HCT116 (cell line): Measurements from ENCODE around the gene ST7.

Source experiments
- EZH2 ChIP-seq: fragments of 200-600 bp; sonication (generic); IDR thresholded peaks from 2 replicates; pipeline ENCODE4 v1.6.1; 2017; ENCODE audit warnings: antibody characterized with exemption, mixed run types
- EZH2phosphoT487 ChIP-seq: fragments of 200-600 bp; IDR thresholded peaks from 2 replicates; pipeline ENCODE4 v1.6.1; 2018; ENCODE audit warnings: antibody characterized with exemption, borderline replicate concordance
- MAX ChIP-seq: IDR thresholded peaks from 2 replicates; pipeline ENCODE4 v1.6.1; 2012
- POLR2A ChIP-seq: IDR thresholded peaks from 2 replicates; pipeline ENCODE4 v1.7.0; 2011; ENCODE audit warnings: borderline replicate concordance; ENCODE audit not compliant: insufficient read depth, insufficient read length; ENCODE audit errors: extremely low read depth
- POLR2AphosphoS5 ChIP-seq: IDR thresholded peaks from 2 replicates; pipeline ENCODE4 v1.6.1; 2011; ENCODE audit warnings: mild to moderate bottlenecking, low read depth, low read length, moderate library complexity
- RAD21 ChIP-seq: IDR thresholded peaks from 2 replicates; pipeline ENCODE4 v1.6.1; 2012; ENCODE audit warnings: low read depth, mild to moderate bottlenecking
- SIN3A ChIP-seq: IDR thresholded peaks from 2 replicates; pipeline ENCODE4 v1.6.1; 2012; ENCODE audit warnings: low read depth
- SP1 ChIP-seq: IDR thresholded peaks from 2 replicates; pipeline ENCODE4 v1.6.1; 2012; ENCODE audit warnings: low read depth
- SRF ChIP-seq: IDR thresholded peaks from 2 replicates; pipeline ENCODE4 v1.6.1; 2012; ENCODE audit warnings: low read depth
- TCF7L2 ChIP-seq: IDR thresholded peaks from 2 replicates; pipeline ENCODE4 v1.7.0; 2011; ENCODE audit warnings: borderline replicate concordance, inconsistent platforms; ENCODE audit not compliant: insufficient read depth, insufficient read length; ENCODE audit errors: extremely low read depth
- ZNF274 ChIP-seq: fragments of 200-500 bp; sonication (Bioruptor generic); IDR thresholded peaks from 2 replicates; pipeline ENCODE4 v1.6.1; 2014; ENCODE audit warnings: mild to moderate bottlenecking, low read depth, low read length, inconsistent platforms
- TF ChIP-seq, protein P1 (sequence below), 3 experiments: fragments of 200-600 bp in 1 of 3; sonication (generic) in 1 of 3; IDR thresholded peaks in 2 of 3; conservative IDR thresholded peaks in 1 of 3; 2 replicates each; pipeline ENCODE4 v1.5.1; 2012 to 2017; ENCODE audit warnings: low read depth in 2 of 3, low read length in 2 of 3, antibody characterized with exemption in 1 of 3, borderline replicate concordance in 1 of 3, control low read depth in 1 of 3, mild to moderate bottlenecking in 1 of 3, mixed read lengths in 1 of 3, mixed run types in 1 of 3, moderate library complexity in 1 of 3; ENCODE audit not compliant: insufficient read depth in 1 of 3

- TF ChIP-seq POLR2A = no peak
- TF ChIP-seq, protein P1, sequence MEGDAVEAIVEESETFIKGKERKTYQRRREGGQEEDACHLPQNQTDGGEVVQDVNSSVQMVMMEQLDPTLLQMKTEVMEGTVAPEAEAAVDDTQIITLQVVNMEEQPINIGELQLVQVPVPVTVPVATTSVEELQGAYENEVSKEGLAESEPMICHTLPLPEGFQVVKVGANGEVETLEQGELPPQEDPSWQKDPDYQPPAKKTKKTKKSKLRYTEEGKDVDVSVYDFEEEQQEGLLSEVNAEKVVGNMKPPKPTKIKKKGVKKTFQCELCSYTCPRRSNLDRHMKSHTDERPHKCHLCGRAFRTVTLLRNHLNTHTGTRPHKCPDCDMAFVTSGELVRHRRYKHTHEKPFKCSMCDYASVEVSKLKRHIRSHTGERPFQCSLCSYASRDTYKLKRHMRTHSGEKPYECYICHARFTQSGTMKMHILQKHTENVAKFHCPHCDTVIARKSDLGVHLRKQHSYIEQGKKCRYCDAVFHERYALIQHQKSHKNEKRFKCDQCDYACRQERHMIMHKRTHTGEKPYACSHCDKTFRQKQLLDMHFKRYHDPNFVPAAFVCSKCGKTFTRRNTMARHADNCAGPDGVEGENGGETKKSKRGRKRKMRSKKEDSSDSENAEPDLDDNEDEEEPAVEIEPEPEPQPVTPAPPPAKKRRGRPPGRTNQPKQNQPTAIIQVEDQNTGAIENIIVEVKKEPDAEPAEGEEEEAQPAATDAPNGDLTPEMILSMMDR (IDR thresholded peaks at IDR 0.05 in 2 of 3, conservative IDR thresholded peaks at IDR 0.05 in 1 of 3; ENCODE audit: borderline replicate concordance in 1 of 3, insufficient read depth in 1 of 3, low read depth in 2 of 3, low read length in 2 of 3) = peak; percentile 56 to 79 (median 59); a peak in 5 of 6 replicates
- no peak for TF ChIP-seq POLR2AphosphoS5
- TF ChIP-seq RAD21 = peak; percentile 53
- TF ChIP-seq MAX = no peak
- TF ChIP-seq TCF7L2 = no peak
- TF ChIP-seq SRF = no peak
- no peak for TF ChIP-seq EZH2
- TF ChIP-seq SIN3A = no peak
- no peak for TF ChIP-seq ZNF274
- TF ChIP-seq SP1 = no peak
- no peak for TF ChIP-seq EZH2phosphoT487
Observed at GRCh38 chr7:116984917-116985316, 31.6 kb downstream of the ST7 start.
